NCI-H748 (cell line): Measurements from ENCODE around the gene KIAA0040.
"Not testable (repeated sequence)": the region's sequence is repeated elsewhere in the genome, so short reads cannot be mapped to it uniquely, and the experiment has no call there.

ENCODE experiments used
- DNase-seq: peaks from one replicate; lab custom pipeline; 2025; ENCODE audit not compliant: unreplicated experiment; lab: John Stamatoyannopoulos, UW

KIAA0040 gene

GRCh38 chr1:175108331-175108820 lies 84.2 kb downstream of the KIAA0040 start:
- DNase-seq, result not testable (repeated sequence)
